ENCODE data around the gene IFT22.
A peak's percentile ranks its signal among the peaks of the same experiment; 100 is the strongest.

GRCh38 chr7:101321491-101322401 lies at the start of gene IFT22:
- TF ChIP-seq POLR2A (IDR thresholded peaks at IDR 0.05; ENCODE audit: low read depth, low read length) (no peak), CEBPB (IDR thresholded peaks at IDR 0.05; ENCODE audit: low read depth, low read length) (no peak), CHD1 (IDR thresholded peaks at IDR 0.05; ENCODE audit: low read depth, low read length) (no peak), RFX5 (IDR thresholded peaks at IDR 0.05; ENCODE audit: low read depth, low read length) (no peak), RCOR1 (IDR thresholded peaks at IDR 0.05; ENCODE audit: insufficient replicate concordance, low read length) (no peak), RAD21 (IDR thresholded peaks at IDR 0.05; ENCODE audit: low read length) (no peak), ELK1 (IDR thresholded peaks at IDR 0.05; ENCODE audit: borderline replicate concordance, low read depth, low read length) (no peak), FOS (IDR thresholded peaks at IDR 0.05; ENCODE audit: low read depth, low read length) (no peak), BHLHE40 (IDR thresholded peaks at IDR 0.05; ENCODE audit: low read depth, low read length) (no peak), MXI1 (IDR thresholded peaks at IDR 0.05; ENCODE audit: borderline replicate concordance, low read depth, low read length) (peak; percentile 79), NFE2L2 (IDR thresholded peaks at IDR 0.05; ENCODE audit: low read depth, low read length) (no peak)
- TF ChIP-seq, protein P1, sequence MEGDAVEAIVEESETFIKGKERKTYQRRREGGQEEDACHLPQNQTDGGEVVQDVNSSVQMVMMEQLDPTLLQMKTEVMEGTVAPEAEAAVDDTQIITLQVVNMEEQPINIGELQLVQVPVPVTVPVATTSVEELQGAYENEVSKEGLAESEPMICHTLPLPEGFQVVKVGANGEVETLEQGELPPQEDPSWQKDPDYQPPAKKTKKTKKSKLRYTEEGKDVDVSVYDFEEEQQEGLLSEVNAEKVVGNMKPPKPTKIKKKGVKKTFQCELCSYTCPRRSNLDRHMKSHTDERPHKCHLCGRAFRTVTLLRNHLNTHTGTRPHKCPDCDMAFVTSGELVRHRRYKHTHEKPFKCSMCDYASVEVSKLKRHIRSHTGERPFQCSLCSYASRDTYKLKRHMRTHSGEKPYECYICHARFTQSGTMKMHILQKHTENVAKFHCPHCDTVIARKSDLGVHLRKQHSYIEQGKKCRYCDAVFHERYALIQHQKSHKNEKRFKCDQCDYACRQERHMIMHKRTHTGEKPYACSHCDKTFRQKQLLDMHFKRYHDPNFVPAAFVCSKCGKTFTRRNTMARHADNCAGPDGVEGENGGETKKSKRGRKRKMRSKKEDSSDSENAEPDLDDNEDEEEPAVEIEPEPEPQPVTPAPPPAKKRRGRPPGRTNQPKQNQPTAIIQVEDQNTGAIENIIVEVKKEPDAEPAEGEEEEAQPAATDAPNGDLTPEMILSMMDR (conservative IDR thresholded peaks at IDR 0.05; ENCODE audit: low read depth, low read length): peak; percentile 36
- TF ChIP-seq, protein P2, sequence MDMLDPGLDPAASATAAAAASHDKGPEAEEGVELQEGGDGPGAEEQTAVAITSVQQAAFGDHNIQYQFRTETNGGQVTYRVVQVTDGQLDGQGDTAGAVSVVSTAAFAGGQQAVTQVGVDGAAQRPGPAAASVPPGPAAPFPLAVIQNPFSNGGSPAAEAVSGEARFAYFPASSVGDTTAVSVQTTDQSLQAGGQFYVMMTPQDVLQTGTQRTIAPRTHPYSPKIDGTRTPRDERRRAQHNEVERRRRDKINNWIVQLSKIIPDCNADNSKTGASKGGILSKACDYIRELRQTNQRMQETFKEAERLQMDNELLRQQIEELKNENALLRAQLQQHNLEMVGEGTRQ (IDR thresholded peaks at IDR 0.05; ENCODE audit: low read depth, low read length): no peak
